SKM-1 (cell line): ENCODE data around the gene PACSIN2.

Source experiments
- DNase-seq: peaks from one replicate; lab custom pipeline; 2025; ENCODE audit not compliant: unreplicated experiment; lab: John Stamatoyannopoulos, UW

The PACSIN2 gene

GRCh38 chr22:42885446-42885845 lies 129.5 kb downstream of the PACSIN2 start:
- no peak for DNase-seq

DNA sequence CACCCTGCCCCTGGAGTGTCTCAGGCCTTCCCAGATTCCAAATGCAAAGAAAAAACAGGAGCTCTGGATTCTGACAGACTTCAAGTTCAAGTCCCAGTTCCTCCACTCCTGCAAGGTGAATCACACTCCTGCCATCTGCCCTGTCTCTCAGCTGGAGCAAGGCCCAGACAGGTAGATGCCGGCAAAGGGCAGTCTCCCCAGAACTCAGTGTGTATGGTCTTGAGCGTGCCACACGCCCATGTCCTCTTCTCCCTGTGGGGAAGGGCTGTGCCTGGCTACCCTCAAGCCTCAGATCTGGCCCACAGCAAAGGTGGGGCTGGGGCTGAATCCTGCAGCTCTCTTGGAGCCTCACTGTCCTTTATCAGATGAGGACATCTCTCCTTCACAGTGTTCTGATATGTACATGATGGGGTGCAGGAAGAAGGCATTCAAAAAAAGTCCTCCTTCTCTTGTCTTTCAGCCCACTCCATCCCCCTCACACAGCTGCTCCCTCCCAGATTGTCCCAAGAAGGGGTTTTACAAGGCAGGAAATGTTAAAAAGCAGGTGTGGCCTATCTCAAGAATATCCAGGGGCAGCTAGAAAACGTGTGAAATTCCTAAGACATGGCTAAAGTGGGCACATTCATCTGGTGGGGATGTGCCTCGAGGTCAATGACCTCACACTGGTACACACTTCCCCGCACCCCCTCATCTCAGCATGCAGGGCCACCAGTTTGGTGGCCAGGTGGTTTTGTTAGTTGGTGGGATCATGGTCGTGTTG lies 130.2 kb downstream of the PACSIN2 start:
- no peak for DNase-seq

DNA sequence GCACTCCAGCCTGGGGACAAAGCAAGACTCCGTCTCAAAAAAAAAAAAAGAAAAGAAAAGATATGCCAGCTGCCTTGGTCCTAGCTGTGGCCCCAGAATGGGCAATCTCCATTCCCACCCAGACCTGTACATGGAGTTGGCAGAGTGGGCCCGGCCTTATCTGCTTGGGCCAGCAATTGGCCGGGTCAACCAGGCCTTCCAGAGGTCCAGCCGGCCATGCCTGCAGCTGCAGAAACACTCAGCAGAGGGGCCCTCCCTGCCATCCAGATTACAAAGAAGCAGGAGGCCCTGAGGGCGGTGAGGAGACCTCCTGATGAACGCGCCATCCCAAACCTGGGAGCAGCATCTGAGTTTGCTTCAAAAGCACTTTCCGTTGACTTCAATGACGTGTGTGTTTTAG lies 131.0 kb downstream of the PACSIN2 start:
- DNase-seq, result no peak

DNA sequence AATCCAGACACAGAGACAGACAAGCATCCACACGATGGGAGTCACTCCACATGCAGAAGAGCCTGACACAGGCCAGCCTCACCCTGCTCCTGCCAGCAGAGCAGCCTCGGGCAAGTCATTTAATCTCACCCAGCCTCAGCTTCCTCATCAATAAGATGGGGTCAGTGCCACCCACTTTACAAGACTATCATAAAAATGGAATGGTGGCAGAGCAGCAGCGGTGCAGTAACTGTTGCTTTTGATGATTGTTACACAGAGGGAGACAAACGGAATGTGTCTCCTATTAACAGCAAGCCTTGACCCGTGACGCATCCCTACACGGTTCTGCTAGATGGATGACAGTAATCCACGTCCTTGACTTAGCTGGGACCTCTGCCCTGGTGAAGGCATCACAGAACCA lies 131.8 kb downstream of the PACSIN2 start:
- DNase-seq, result no peak

DNA sequence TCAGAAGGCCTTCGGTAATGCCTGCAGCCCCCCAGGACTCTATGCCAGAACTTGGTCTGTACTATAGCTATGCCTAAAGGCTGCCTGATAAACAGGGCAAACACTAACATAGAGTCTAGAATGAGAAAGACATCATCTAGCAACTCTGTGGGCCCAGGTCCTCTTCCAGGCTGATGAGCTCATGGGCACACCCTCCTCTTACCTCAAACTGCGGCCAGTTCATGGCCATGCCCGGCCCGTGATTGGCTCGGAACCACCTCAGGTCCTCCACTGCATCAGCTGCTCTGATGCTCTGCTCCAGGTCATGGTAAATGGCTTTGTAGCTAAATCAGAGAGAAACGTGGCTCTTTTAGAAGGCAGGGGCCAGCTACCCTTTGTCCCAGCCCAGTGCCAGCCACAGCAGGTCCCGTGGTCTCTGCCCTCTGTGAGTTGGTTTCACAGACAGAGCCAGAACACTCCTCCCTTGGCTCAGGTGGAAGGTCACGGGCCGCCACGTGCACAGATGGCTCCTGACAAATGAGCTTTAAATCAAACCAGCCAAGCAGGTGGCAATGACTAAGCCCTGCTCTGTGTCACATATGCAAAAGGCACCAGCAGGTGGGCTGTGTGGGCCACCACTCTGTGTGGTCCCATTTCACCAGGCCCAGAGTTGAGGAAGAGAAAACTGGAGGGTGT lies 132.8 kb downstream of the PACSIN2 start:
- DNase-seq, result no peak

DNA sequence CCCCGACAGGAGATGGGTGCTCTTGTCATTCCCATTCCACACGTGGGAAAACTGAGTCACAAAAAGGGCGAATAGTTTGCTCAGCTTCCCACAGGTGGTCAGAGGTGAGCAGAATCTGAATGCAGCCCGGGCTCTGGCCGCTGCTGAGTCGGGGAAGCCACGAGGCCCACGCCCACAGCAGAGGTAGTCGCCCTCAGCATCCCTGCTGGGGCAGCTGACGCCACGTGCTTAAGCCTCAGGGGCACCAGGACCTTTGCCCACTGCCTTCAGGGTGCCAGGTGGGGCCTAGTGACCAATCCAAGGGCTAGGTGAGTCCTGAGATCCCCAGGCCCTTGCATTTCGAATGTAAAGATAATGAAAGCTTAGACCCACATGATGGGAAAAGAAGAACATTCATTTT lies 133.7 kb downstream of the PACSIN2 start:
- no peak for DNase-seq

DNA sequence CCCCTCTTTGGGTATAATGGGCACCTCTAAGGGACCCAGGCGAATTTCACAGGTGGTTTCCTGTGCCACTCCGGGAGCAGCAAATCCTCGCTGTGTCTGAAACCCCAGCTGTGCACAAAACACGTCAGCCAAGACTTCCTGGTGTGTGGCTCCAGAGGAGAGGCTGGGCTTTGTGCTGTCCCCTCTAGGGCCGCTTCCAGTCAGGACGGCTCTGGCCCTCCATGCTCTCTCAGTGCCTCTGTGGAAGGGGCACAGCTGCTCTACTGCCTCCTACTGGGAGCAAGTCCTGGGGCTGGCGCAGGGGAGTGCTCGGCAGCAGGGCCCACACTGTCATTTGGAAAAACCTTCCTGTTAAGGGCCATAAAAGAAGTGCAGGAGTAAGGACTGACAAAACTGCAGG lies 134.1 kb downstream of the PACSIN2 start:
- no peak for DNase-seq

- no peak for DNase-seq
Observed at GRCh38 chr22:42879371-42880021, 135.5 kb downstream of the PACSIN2 start.

- DNase-seq, result no peak
Observed at GRCh38 chr22:42878561-42879305, 136.2 kb downstream of the PACSIN2 start.

DNA sequence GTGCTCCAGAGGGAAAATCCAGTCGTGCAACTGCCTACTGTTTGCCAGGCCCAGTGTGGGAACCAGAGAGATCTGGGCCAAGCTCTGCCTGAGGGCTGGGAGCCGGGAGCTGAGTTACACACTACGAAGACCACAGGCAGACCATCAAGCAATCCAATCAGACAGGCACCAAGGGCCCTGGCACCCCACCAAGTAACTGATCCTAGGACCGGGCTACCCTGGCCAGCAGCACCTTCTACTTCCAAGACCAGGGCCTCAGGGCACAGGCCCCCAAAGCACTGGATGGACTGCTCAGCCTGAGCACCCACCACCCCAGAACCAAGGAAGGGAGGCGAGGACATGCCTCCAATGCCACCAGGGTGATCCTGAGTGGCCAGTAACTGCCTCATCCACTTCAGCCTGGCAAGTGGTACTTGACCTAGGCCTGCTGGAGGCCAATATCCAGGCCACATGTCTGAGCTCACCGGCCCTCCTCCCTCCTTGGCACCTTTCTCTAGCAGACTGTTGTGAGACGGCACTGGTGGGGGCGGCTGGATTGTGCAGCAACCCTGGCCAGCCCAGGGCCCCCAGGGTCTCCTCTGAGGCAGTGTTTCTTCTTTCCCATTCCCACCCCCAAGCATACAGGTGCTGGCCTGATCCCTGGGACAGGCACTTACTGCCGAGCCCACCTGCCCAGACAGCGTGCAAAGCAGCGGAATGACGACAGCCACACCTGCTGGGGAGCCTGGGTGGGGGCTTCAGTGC lies 137.2 kb downstream of the PACSIN2 start:
- DNase-seq, result no peak

DNA sequence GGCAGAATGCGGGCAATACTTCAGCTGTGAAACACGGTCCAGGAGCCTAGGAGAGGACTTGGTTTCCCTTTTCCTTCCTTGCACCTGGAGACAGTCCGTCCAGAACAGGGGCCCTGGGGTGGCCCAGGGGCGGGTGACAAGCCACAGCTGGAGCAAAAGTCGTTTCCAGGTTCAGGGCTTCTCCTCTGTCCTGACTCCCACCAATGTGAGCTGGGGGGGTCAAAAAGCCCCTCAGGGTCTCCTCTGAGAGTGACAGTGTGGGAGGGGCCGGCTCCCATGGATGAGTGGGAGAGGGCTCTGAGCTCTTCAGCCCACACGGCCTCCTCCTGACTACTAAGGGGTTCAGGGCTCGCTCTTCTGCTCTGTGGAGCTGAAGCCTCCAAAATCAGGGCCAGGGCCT lies 137.8 kb downstream of the PACSIN2 start:
- no peak for DNase-seq

DNA sequence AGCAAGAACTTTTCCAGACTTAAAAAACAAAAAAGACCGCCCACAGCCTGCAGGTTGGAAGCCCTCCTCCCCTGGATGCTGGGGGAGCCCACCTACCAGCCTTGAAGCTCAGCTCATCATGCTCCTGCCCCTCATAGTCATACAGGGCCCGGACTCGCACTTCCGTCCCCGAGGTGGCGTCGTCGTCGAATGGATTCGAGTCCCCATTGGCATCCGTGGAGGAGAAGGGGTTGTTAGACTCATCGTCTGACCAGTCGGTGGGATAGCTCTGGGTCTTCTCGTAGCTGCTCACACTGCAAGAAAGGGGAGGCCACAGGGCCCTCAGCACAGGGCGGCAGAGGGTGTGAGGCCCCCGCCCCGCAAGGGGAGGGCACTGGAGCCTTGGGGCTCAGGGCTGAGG lies 138.9 kb downstream of the PACSIN2 start:
- no peak for DNase-seq

GRCh38 chr22:42874010-42874409 lies 140.9 kb downstream of the PACSIN2 start:
- no peak for DNase-seq

GRCh38 chr22:42873356-42873755 lies 141.6 kb downstream of the PACSIN2 start:
- no peak for DNase-seq

DNA sequence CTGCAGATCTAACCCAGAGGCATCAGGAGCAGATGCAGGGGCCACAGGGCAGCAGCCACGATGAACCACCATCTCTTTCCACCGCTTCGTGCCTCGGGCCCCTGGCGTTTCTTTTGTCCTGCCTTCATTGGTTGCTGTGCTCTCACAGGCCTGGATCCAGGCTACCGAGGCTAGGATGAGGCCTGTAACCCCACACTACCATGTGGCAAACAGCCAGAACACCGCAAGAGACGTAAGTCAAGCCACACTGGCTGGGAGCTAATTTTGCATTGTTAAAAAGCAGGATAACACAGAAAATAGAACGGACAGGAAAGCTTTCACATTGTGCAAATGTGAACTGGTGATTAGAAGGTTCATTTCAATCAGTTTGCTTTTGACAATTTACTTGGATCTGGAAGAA lies 142.1 kb downstream of the PACSIN2 start:
- no peak for DNase-seq

DNA sequence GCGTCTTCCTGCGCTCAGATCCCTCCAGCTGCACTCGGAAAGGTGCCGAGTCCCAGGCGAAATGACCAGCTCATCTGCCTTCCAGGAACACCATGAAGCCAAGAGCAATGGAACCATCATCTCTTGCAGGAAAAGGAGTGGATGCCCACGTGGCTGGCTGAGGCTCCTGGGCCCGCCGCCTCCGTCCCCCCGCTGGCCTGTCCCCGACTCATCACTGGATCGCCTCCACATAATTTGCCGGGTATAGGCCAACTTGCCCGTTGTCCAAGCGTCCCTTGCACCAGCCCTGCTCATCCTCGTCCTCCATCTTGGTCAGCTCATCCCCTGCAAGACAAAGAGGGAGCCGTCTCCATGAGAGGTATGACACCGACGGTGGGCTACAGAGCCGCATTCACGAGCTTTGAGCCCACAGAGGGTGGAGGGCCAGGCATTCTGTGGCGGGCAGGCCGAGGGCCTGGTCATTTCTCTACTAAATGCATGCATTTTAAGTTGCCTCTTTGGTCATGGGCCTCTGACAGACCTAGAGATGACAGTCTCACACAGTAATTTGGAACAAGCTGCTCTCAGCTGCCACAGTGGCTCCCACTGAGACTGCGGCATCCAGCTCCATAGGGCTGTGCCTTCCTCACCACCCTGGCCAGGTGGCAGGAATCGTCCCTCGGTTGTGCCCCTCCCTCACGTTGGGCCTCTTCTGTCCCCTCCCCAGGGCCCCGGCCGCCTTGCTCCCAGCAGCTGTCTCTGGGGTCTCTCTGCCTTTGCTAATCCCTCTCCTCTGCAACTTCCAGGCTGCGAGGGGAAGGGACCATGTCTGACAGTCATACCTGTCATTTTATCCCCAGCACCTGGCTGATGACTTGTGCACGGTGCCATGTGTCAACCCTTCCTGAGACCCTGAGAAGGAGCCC lies 143.6 kb downstream of the PACSIN2 start:
- DNase-seq, result no peak

- no peak for DNase-seq
Observed at GRCh38 chr22:42869888-42870480, 145.0 kb downstream of the PACSIN2 start.

DNA sequence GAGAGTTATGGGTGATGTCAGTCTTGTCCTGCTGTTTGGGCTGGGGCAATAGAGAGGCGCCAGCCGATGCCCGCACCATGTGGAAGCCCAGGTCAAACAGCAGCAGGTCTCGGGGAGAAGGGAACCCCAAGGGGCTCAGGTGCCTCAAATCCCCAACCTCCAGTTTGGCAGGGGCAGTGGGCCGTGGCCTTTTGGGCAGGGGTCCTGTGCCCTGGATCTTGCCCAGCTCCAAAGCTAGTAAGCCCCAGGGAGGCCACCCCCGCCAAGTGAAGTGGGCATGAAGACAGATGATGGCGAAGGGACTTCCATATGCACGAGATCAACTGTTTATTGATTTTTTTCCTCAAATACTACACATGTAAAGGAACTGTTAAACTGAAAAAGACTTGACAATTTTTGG lies 145.5 kb downstream of the PACSIN2 start:
- no peak for DNase-seq

GRCh38 chr22:42868751-42869251 lies 146.1 kb downstream of the PACSIN2 start:
- no peak for DNase-seq
